ENCODE results near the gene SIM2. TPM values are rescaled to one million over a fixed set of nuclear protein-coding genes. Genes with fewer than 3 reads are reported as not detected.

SIM2 gene
- total RNA-seq, 1 experiment from 2014 or later, result 23.9 TPM

DNA sequence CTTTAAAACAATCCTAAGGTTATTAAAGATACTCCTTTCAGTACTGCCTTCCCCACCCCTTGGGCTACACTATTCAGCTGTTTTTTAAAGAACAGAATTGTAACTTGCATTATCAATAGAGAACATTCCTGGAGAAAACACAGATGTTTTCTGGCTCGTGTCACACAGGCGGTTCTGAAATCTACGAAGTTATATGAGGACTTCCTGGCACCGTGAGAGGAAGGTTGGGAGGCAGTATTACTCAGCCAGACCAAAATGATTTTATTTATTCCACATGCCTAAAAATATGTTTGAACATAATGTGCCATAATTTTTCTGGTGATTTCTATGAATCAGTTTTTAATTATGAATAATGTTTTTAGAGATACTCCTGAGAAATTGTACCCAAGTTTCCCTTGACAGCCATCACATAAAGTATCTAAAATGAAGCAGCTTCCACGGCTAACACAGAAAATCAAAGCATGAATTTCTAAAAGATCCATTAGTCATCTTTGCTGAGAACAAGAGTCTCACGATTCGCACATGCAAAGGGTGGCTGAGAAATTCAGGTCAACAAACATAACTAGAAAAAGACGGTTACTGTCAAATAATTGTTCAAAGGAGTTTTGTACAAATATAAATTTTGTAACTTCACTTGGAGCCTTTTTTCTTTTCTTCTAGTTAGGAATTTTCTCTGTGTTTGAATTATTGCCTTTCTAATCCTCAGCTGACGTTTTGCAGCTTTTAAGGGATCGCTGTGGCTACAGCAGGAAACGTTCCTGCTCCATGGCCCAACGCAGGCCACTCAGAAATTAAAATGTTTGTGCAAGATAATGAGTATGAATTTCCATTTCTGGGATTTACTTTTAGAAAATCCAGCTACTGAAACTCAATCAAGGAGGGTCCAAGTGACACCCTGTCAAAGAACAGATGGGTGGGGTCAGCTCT, 8.0 kb upstream of the SIM2 start:
- ChIA-PET POLR2A (no interaction called here), RAD21 (ENCODE audit: low non-redundant PET in 1 of 2, low total read pairs in 2 of 2, uncharacterized antibody in 2 of 2, unreplicated experiment in 2 of 2) (interaction anchor here in 1 of 2 experiments (0.7 kb wide), 1 partner anchor 397 kb away, joined by 3 read pairs; no protein-coding TSS in a partner anchor), CTCF (interaction anchor here (1.3 kb wide), 1 partner anchor 227 kb away, joined by 3 read pairs; no protein-coding TSS in a partner anchor)
- Histone ChIP-seq H3K4me3 (replicated peaks in 1 of 2; ENCODE audit: low read depth in 1 of 2, low read length in 2 of 2) (no peak overlapping the region), H3K9me3 (ENCODE audit: control insufficient read depth in 1 of 2, insufficient read depth in 1 of 2, low read depth in 1 of 2, low read length in 2 of 2) (no peaks in the 10 kb centered on the region), H3K9ac (ENCODE audit: low read length) (no peak overlapping the region), H3K27ac (ENCODE audit: low read depth, low read length) (no peak overlapping the region), H3K36me3 (ENCODE audit: control insufficient read depth in 1 of 2, insufficient read depth in 2 of 2, low read length in 2 of 2) (no peaks in the 10 kb centered on the region), H3K27me3 (ENCODE audit: insufficient read depth, low read length) (no peaks in the 10 kb centered on the region), H4K20me1 (ENCODE audit: insufficient read depth) (no peaks in the 10 kb centered on the region), H3K4me2 (ENCODE audit: low read length) (no peak overlapping the region), H3K9me2 (ENCODE audit: insufficient read depth) (no peaks in the 10 kb centered on the region), H2AFZ (ENCODE audit: low read depth, low read length, poor library complexity, severe bottlenecking) (no peak overlapping the region), H3K79me2 (ENCODE audit: insufficient read depth, low read length) (no peaks in the 10 kb centered on the region), H3K4me1 (ENCODE audit: control insufficient read depth in 1 of 2, insufficient read depth in 2 of 2, low read length in 2 of 2) (no peaks in the 10 kb centered on the region)
- DNase-seq (ENCODE audit: low read depth, low spot score) (no peak), ATAC-seq (no peak)
- no TSS peak for BruUV-seq (replicated peaks)
- intact Hi-C loops (cut with micrococcal nuclease), result no loop called here
- TF ChIP-seq SIN3A (IDR thresholded peaks at IDR 0.05; ENCODE audit: low read depth) (no peak), FOSL1 (IDR thresholded peaks at IDR 0.05; ENCODE audit: low read depth) (no peak), RAD21 (IDR thresholded peaks at IDR 0.05; ENCODE audit: low read depth) (no peak), TCF7L2 (IDR thresholded peaks at IDR 0.05; ENCODE audit: borderline replicate concordance, extremely low read depth, insufficient read depth, insufficient read length) (no peak), CBX3 (IDR thresholded peaks at IDR 0.05; ENCODE audit: low read depth) (no peak), JUND (IDR thresholded peaks at IDR 0.05) (no peak), CEBPB (IDR thresholded peaks at IDR 0.05; ENCODE audit: low read depth) (no peak), SP1 (IDR thresholded peaks at IDR 0.05; ENCODE audit: low read depth) (no peak)
- TF ChIP-seq, protein P1, sequence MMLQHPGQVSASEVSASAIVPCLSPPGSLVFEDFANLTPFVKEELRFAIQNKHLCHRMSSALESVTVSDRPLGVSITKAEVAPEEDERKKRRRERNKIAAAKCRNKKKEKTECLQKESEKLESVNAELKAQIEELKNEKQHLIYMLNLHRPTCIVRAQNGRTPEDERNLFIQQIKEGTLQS (IDR thresholded peaks at IDR 0.05), result no peak
- TF ChIP-seq, protein P2, sequence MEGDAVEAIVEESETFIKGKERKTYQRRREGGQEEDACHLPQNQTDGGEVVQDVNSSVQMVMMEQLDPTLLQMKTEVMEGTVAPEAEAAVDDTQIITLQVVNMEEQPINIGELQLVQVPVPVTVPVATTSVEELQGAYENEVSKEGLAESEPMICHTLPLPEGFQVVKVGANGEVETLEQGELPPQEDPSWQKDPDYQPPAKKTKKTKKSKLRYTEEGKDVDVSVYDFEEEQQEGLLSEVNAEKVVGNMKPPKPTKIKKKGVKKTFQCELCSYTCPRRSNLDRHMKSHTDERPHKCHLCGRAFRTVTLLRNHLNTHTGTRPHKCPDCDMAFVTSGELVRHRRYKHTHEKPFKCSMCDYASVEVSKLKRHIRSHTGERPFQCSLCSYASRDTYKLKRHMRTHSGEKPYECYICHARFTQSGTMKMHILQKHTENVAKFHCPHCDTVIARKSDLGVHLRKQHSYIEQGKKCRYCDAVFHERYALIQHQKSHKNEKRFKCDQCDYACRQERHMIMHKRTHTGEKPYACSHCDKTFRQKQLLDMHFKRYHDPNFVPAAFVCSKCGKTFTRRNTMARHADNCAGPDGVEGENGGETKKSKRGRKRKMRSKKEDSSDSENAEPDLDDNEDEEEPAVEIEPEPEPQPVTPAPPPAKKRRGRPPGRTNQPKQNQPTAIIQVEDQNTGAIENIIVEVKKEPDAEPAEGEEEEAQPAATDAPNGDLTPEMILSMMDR (IDR thresholded peaks at IDR 0.05 in 2 of 3, conservative IDR thresholded peaks at IDR 0.05 in 1 of 3; ENCODE audit: borderline replicate concordance in 1 of 3, insufficient read depth in 1 of 3, low read depth in 2 of 3, low read length in 2 of 3), result no peak
